OCI-LY1 (cell line): ENCODE results near the gene P3H1.

Experiments used
- EZH2 ChIP-seq: fragments of 200-600 bp; sonication (generic), shearing (Covaris generic); IDR thresholded peaks from 2 replicates; pipeline ENCODE4 v1.8.0; 2017; ENCODE audit warnings: borderline replicate concordance, mixed run types, mild to moderate bottlenecking, antibody characterized with exemption, low read length, moderate library complexity, mixed read lengths
- TF ChIP-seq, protein P1 (sequence below): fragments of 200-600 bp; sonication (generic), shearing (Covaris generic); IDR thresholded peaks from 2 replicates; pipeline ENCODE4 v1.5.1; 2017; ENCODE audit warnings: mild to moderate bottlenecking, antibody characterized with exemption, low read length, moderate library complexity, mixed read lengths

- TF ChIP-seq, protein P1, sequence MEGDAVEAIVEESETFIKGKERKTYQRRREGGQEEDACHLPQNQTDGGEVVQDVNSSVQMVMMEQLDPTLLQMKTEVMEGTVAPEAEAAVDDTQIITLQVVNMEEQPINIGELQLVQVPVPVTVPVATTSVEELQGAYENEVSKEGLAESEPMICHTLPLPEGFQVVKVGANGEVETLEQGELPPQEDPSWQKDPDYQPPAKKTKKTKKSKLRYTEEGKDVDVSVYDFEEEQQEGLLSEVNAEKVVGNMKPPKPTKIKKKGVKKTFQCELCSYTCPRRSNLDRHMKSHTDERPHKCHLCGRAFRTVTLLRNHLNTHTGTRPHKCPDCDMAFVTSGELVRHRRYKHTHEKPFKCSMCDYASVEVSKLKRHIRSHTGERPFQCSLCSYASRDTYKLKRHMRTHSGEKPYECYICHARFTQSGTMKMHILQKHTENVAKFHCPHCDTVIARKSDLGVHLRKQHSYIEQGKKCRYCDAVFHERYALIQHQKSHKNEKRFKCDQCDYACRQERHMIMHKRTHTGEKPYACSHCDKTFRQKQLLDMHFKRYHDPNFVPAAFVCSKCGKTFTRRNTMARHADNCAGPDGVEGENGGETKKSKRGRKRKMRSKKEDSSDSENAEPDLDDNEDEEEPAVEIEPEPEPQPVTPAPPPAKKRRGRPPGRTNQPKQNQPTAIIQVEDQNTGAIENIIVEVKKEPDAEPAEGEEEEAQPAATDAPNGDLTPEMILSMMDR = no peak
- TF ChIP-seq EZH2 = no peak
Observed at GRCh38 chr1:42766741-42767509, at the start of gene P3H1, which contains the start of gene C1orf50.
